Kidney epithelial cell (primary cell): ENCODE measurements around the gene UBN1. TPM values are rescaled to one million over a fixed set of nuclear protein-coding genes. Genes with fewer than 3 reads are reported as not detected.

ENCODE experiments used
- DNase-seq: peaks from one replicate; pipeline ENCODE4 v3.0.0-alpha.2; 2010; ENCODE audit warnings: low read depth
- H3K27me3 ChIP-seq: 2 replicates; pipeline ENCODE4 v1.6.0; 2011; ENCODE audit warnings: low read length; ENCODE audit not compliant: control insufficient read depth, insufficient read depth
- H3K36me3 ChIP-seq: 2 replicates; pipeline ENCODE4 v1.5.1; 2011; ENCODE audit warnings: low read length; ENCODE audit not compliant: control insufficient read depth, insufficient read depth
- H3K4me3 ChIP-seq: 2 replicates; pipeline ENCODE4 v1.5.1; 2011; ENCODE audit warnings: low read depth, mild to moderate bottlenecking, control low read depth, low read length
- total RNA-seq: library from RNA; depleted of rRNA; stranded (reverse); fragments of >200 nt; gene quantifications from 2 replicates; pipeline ENCODE4 v1.2.3, GENCODE V29; 2015
- TF ChIP-seq, protein P1 (sequence below): IDR thresholded peaks from 2 replicates; pipeline ENCODE4 v1.5.1; 2011; ENCODE audit warnings: mild to moderate bottlenecking, moderate library complexity, low read length, control low read depth, inconsistent platforms; ENCODE audit not compliant: insufficient read depth, poor library complexity, severe bottlenecking

The UBN1 gene
- total RNA-seq, 1 donor from 2014 or later = 33.3 TPM

- no peak for DNase-seq
- Histone ChIP-seq H3K27me3 (no peaks in the 10 kb centered on the region), H3K4me3 (no peak overlapping the region), H3K36me3 (no peaks in the 10 kb centered on the region)
- TF ChIP-seq, protein P1, sequence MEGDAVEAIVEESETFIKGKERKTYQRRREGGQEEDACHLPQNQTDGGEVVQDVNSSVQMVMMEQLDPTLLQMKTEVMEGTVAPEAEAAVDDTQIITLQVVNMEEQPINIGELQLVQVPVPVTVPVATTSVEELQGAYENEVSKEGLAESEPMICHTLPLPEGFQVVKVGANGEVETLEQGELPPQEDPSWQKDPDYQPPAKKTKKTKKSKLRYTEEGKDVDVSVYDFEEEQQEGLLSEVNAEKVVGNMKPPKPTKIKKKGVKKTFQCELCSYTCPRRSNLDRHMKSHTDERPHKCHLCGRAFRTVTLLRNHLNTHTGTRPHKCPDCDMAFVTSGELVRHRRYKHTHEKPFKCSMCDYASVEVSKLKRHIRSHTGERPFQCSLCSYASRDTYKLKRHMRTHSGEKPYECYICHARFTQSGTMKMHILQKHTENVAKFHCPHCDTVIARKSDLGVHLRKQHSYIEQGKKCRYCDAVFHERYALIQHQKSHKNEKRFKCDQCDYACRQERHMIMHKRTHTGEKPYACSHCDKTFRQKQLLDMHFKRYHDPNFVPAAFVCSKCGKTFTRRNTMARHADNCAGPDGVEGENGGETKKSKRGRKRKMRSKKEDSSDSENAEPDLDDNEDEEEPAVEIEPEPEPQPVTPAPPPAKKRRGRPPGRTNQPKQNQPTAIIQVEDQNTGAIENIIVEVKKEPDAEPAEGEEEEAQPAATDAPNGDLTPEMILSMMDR = no peak
Measured at GRCh38 chr16:4837733-4838501, 9.4 kb upstream of the UBN1 start.

DNA sequence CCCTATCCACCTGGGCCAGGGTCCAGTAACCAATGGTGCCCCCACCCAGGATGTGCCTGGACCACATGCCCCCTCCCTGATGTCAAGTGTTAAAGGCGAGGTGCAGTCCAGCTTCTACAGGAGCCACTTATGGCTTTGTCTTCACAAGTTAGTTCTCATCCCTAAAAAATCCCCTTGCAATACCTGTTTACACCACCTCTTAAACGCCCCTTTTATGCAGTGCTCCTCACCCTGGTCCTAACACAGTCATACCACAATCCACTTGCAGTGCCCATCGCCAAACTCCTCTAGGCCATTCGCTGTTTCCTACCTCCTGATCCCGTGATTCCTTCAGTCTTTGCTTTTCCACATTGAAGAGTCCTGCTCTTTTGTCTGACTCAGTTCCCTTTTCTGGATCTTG lies 7.3 kb upstream of the UBN1 start:
- TF ChIP-seq, protein P1 = no peak
- DNase-seq = no peak
- no peak overlapping the region for H3K4me3 ChIP-seq
- no peaks in the 10 kb centered on the region for H3K27me3 ChIP-seq
- peaks cover 2% of the 10 kb centered on the region for H3K36me3 ChIP-seq

DNA sequence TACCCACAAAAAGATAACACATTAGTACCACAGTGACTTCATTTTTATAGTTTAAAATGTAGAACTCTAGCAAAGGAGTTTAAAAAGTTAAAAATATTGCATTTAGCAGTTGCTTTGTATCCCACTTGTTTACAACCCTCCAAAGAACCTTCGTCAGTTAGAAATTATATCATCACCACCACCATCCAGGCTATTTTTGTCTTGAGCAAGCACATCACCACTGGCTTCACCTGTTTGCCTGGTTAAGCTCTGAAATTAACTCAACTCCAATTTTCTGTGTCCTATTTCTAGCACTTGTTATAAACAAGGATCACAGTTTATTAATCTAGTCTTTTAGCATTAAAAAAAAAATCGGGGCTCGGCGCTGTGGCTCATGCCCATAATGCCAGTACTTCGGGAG lies 6.3 kb upstream of the UBN1 start:
- TF ChIP-seq, protein P1 = no peak
- Histone ChIP-seq H3K36me3 (peaks cover 2% of the 10 kb centered on the region), H3K27me3 (no peaks in the 10 kb centered on the region), H3K4me3 (no peak overlapping the region)
- no peak for DNase-seq

GRCh38 chr16:4846503-4846900 lies 779 bp upstream of the UBN1 start:
- TF ChIP-seq, protein P1 = no peak
- H3K36me3 ChIP-seq = peaks cover 2% of the 10 kb centered on the region
- no peak for DNase-seq

DNA sequence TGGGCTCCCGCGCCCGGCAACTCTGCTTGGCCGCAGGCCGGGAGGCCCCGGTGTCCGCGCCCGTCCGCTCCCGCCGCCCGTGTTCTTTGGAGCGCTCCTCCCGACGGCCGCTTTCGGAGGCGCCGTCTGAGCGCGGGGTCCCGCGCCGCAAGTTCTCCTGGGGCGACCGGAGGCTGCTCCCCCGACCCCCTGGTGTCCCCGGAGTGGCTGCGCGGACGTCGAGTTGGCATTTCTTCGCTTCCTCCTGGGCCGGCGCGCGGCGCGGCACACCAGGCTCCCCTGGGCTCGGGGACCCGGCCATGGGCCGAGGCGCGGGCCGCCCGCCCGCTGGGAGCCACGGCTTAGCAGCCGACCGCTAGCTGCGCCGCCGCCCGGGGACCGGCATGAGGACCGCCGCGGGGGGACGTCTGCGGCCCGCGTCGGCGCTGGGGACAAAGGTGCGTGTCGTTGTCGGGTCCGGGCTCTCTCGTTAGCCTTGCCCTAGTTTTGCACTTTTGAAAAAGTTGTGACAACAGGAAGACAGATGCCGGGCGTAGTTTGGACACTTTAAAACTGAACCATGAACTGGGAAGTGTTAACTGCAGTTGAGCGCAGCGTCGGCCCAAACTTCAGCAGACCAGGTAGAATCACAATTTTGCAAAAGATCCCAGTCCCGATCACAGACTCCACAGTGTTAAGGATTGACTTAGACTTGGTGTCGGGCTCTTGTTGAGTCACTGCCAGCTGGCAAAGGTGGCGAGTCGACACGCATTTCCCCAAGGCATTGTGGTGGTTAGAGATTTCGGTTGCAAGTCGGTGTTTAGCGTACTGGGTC lies 700 bp downstream of the UBN1 start:
- Histone ChIP-seq H3K27me3 (no peaks in the 10 kb centered on the region), H3K36me3 (peaks cover 2% of the 10 kb centered on the region), H3K4me3 (peak overlapping the region; percentile 90)
- DNase-seq = no peak
- TF ChIP-seq, protein P1 = no peak

More at GRCh38 chr16:4846503-4846900, 779 bp upstream of the UBN1 start:
- H3K4me3 ChIP-seq = peak overlapping the region; percentile 90
- H3K27me3 ChIP-seq = no peaks in the 10 kb centered on the region
